HG02970 (cell line): ENCODE data around the gene SFT2D2.
"Not testable (repeated sequence)": the region's sequence is repeated elsewhere in the genome, so short reads cannot be mapped to it uniquely, and the experiment has no call there.

Experiments
- ATAC-seq: cut with Tn5 transposase; IDR thresholded peaks from one replicate; pipeline ENCODE4 v1.9.1; 2021; ENCODE audit warnings: mild to moderate bottlenecking, moderate library complexity, moderate number of reproducible peaks; ENCODE audit not compliant: unreplicated experiment, low FRiP score

Gene SFT2D2

DNA sequence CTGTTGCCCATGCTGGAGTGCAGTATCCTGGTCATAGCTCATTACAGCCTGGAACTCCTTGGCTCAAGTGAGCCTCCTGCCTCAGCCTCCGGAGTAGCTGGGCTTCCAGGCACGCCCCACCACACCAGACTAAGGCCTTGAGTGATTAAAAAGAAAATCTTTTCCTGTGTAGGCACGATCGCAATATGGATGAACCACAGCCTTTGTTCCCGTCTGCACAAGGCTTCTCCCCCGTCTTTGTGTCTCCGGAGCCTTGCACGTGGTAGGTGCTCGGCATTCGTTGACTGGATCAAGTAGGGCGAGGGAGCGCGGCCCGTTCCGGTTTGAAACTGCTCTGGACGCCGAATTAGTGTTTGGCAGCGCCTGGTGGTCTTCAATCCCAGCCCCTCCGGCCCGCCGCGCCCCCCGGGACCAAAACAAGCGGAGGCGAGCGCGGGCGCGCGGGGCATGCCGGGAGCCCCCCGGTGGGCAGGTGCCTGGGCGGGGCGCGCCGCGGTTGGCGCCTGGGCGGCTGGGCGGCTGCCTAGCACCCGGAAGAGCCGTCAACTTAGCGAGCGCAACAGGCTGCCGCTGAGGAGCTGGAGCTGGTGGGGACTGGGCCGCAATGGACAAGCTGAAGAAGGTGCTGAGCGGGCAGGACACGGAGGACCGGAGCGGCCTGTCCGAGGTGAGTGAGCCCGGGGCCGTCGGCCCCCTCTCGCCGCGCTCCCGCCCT, at the start of gene SFT2D2:
Gene SFT2D2, plus strand, starts transcription at position 529 of the 715 bp plus-strand sequence. Its CDS starts 76 bp downstream, at position 605.
- ATAC-seq, result no peak

DNA sequence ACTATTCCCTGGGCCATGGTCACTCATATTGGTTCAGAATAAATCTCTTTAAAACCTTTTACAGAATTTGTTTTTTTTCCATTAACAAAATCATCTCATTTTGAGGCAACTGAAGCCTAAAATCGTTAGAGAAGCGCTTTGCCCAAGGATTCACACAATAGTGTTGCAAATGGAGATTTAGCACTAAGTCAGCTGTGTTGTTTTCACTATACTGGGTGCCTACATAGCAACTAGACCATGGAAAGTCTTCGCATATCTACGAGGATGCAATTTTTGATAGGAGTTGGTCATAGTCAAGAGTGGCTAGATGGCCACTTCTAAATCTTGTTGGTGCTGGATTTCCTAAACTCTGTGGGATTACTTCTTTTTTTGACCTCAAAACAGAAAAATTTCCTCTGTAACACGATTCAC, 47.6 kb upstream of the SFT2D2 start:
- ATAC-seq, result no peak

DNA sequence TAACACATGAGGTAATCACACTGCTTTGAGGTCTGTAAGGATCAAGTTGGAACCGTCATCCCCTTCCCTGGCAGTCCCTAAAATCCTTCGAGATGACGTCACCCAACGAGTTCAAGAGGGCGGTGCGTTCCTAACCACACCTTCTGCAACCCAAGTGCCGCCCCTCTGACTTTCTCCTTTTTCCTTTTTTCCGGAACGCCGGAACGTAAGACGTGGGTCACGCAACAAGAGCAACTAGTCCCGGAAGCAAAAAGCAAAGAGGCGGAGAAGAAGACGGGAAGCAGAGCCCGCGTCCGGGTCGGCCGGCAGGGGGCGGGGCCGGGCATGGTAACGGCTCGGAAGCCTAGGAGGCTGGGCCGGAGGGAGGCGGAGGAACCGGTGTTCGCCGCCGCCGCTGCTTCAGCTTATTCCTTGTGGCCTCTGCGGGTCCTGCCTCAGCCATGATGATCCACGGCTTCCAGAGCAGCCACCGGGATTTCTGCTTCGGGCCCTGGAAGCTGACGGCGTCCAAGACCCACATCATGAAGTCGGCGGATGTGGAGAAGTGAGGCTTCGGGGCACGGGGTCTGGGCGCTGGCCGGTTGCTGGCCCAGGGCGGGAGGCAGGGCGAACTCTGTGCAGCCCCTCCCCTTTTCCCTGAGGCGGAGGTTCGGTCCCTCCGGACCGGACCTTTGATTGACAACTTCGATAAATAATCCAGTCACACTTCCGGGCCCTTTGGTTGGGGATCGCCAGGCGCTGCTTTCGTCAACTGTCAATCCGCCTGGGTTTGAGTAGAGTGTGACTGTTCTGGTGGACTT, 47.0 kb upstream of the SFT2D2 start, which contains the start of gene TIPRL:
Gene TIPRL, plus strand, starts transcription at position 325 of the 800 bp plus-strand sequence. Its CDS starts 116 bp downstream, at position 441.
- peak; percentile 83 for ATAC-seq

DNA sequence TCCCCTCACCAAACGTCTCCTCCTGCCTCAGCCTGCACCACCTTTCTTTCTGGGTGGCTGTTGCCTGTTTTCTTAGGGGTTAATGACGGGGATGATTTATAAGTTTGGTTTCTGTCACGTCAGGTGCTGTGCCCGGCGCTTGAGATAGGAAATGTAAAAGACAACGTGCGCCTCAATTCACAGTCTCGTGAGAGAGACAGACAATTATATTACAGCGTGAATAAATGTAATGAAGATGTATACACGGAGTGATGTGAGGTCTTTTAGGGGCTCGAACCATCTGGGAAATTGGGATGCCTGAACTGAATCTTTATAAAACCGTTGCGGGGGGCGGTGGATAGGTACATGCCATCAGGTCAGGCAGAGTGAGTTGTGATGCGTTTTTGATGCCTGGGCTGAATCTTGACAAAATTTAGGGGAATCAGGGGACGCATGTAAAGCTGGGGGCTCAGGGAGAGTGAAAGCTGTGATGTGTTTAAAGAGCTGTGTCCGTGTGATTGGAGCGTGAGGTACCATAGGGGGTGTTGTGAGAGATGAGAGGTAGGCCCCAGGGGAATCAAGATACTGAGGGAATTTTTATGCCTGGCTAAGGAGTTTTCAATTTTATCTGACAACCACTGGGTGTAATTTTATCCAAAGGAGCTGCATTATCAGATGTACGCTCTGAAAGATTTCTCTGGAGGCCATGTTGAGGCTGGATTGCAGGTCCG, 46.2 kb upstream of the SFT2D2 start:
- ATAC-seq, result no peak

DNA sequence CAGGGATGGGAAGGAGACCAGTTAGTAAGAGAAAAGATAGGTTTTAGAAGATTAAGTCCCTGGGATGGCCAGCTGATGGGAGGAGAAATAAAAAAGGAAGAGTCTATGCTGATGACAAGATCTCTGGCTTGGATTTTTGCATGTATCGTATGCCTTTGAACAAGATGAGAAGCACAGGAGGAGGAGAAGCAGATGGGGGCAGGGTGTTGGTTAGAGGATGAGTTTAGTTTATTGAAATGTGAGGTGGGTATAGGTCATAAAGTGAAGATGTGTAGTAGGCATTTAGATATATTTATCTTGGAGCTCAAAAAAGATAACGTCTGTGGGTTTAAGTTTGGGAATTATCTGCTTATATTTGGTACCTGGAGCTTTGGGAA, 45.7 kb upstream of the SFT2D2 start:
- no peak for ATAC-seq

DNA sequence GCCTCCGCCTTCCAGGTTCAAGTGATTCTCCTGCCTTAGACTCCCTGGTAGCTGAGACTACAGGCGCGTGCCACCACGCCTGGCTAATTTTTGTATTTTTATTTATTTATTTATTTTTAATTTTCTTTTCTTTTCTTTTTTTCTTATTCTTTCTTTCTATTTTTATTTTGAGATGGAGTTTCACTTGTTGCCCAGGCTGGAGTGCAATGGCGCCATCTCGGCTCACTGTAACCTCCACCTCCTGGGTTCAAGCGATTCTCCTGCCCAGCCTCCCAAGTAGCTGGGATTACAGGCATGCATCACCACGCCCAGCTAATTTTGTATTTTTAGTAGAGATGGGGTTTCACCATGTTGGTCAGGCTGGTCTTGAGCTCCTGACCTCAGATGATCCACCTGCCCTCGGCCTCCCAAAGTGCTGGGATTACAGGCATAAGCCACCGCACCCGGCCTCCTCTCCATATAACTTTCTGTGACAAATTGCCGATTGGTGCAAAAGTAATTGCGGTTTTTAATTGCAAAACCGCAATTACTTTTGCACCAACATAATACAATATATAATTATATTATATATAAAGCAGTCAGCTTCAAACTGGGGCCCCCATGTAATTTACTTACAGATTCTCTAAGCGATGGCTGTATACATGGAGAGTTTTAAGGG, 44.6 kb upstream of the SFT2D2 start:
- not testable (repeated sequence) for ATAC-seq

DNA sequence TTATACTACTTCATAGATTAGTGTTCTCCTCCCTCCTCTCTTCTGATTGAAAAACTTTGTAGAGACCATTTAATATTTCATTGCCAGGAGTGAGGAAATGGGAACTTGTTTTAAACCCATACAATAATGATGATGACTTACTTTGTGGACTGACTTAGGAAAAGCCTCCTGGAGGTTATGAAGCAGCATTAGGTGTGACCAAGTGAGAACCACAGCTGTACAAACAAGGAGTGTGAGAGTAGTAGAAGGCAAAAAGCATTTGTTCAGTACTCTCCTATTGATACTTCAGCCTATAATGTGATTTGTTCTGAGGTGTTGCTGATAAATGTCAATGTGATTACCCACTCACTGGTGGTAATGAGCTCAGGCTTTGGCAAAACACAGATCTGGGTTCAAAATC, 38.6 kb upstream of the SFT2D2 start:
- ATAC-seq, result no peak

DNA sequence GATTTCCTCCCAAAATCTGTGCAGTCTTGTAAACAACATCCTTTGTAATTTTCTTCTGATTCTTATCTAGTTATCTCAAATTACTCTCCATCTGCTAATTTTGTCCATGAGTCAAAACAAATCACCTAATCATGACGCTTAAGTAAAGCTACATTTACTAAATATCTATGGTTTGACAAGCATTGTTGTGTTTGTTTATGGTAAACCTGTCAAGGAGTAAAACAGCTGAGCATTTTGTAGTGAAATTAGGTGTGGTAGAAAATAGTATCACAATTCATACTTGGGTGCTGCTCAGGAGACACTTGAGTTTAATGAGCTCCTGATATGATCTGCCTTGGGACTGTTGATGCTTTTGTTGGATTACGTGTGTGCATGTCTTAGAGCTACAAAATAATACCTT, 35.4 kb upstream of the SFT2D2 start:
- ATAC-seq, result no peak

DNA sequence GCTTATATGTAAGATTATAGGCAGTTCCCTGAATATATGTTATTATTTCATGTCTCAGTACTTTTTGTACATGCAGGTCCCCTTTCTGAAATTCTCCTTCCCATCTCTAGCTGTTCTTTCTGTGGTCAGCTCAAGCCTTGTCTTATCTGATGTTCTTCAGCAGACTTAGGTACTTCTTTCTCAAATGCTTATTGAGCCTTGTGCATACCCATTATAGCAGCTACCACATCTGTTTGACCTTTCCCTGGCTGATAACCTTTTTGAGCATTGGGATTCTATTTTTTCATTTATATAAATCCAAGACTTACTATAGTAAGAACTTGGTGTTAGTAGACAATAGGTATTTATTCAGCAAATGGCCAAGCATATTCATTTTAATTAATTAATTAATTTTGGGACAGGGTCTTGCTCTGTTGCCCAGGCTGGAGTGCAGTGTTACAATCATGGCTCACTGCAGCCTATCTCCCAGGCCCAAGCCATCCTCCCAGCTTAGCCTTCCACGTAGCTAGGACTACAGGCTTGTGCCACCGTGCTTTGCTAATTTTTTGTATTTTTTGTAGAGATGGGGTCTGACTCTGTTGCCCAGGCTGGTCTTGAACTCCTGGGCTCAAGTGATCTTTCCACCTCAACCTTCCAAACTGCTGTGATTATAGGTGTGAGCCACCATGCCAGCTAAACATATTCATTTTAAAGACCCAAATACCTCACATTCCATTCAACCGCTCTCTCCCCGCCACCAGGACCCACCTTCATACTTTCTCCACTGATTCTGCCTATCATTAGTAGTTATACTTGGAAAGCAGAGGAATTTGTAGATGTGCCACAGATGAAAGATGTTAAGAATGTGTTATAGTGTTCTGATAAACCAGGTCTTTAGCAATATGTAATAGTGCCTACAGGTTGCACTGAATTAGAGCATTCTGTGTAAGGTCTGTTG, 30.3 kb upstream of the SFT2D2 start:
- no peak for ATAC-seq

DNA sequence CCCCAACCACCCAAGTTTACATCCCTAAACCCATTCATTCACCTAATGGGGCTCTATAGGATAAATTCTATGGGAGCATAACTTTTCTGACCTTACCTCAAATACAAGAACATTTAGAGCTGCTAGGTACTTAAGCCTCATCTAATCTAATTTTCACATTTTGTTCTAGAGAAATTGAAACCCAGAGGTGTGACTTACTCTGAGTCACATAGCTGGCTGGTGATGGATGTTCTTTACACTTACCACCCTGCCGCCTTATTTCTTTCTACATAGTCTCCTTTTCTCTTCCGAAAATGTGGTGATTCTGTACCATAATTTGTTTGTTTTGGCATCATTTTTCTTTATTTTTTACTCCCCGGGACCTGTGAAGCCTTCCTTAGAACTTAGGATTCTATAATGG, 26.7 kb upstream of the SFT2D2 start:
- ATAC-seq, result no peak

DNA sequence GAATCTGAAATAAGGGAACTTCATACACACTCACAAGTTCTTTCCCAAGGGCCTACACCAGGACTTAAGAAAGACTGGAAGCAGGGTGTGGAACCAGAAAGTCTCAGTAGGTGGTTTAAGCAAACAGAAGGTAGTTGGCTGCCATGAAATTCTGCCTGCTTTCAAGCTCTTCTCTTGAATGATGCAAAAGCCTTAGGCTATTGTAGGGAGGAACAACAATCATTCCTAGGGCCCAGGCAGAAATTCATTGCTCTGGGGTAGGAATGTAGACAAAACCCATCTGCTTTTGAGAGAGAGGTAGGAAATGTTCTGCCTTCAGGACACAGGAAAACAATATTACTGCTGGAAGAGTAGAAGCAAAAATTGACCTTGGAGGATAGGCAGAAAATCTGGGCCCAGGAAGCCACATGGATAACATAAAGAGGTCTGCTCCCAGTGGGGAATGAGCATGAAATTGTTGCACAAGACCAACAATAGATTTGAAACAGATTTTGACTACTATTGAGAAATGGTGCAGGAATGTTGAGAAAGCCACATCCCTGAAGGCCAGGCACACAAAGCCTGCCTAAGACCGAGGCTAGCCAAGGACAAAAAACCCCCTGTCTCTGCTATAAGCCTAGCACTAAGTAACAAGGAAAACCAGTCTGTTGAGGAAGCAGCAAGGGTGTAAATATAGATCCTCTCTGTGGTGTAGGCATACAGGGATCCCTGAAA, 22.7 kb upstream of the SFT2D2 start:
- ATAC-seq, result no peak

DNA sequence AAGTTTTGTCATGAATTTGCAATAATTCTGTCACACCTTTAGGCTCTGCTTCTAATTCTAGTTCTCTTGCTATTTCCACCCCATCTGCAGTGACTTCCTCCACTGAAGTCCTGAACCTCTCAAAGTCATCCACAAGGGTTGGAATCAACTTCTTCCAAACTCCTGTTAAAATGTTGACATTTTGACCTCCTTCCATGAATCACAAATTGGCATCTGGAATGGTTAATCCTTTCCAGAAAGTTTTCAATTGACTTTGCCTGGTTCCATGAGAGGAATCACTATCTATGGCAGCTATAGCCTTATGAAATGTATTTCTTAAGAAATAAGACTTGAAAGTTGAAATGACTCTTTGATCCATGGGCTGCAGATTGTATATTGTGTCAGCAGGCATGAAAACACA, 19.7 kb upstream of the SFT2D2 start:
- no peak for ATAC-seq

DNA sequence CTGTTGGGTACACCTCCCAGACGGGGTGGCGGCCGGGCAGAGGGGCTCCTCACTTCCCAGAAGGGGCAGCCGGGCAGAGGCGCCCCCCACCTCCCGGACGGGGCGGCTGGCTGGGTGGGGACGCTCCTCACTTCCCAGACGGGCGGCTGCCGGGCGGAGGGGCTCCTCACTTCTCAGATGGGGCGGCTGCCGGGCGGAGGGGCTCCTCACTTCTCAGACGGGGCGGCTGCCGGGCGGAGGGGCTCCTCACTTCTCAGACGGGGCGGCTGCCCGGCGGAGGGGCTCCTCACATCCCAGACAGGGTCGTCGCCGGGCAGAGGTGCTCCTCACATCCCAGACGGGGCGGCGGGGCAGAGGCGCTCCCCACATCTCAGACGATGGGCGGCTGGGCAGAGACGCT, 18.1 kb upstream of the SFT2D2 start:
- ATAC-seq, result not testable (repeated sequence)

DNA sequence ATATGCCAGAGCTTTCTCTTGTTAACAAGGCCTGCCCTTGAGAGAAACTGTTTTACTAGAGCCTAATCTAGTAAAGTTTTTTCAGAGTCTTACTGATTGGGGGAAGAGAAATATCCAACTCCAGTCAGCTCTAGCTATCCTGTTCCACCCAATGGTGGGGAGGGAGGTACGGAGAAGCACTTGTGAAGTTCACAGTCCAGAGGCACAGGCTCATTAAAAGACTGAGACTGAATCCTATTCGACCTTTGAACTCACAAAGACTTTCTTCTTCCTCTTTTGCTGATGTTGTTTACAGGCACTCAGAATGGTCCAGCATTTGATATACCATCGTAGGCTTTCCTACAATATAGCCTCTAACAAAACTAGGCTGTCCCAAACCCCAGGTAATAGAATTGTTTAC, 15.5 kb upstream of the SFT2D2 start:
- no peak for ATAC-seq

DNA sequence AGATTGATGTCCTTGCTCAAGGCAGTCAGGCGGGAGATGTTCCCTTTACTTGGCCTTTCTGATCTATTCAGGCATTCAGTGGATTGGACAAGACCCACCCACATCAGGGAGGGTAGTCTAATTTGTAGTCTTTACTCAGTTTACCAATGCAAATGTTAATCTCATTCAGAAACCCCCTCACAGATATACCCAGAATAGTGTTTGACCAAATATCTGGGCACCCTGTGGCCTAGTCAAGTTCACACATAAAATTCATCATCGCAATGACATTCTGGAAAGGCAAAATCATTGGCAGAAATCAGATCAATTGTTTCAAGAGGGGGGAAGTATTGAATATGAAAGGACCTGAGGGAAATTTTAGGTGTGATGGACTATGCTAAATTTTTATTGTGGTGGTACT, 12.5 kb upstream of the SFT2D2 start:
- no peak for ATAC-seq

DNA sequence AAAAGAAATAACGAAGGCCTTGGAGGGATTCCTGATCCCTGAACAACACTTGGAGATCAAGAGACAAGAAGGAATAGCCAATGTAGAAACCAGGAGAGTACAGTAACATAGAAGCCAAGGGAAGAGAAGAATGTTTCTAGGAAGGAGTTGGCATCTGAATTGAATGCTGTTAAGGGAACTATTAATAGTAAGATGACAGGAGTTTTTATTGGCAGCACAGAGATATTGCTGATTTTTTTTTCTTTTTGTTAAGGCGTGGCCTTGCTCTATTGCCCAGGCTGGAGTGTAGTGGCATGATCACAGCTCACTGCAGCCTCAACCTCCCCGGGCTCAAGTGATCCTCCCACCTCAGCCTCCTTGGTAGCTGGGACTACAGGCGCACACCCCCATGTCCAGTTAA, 9.6 kb upstream of the SFT2D2 start:
- no peak for ATAC-seq

DNA sequence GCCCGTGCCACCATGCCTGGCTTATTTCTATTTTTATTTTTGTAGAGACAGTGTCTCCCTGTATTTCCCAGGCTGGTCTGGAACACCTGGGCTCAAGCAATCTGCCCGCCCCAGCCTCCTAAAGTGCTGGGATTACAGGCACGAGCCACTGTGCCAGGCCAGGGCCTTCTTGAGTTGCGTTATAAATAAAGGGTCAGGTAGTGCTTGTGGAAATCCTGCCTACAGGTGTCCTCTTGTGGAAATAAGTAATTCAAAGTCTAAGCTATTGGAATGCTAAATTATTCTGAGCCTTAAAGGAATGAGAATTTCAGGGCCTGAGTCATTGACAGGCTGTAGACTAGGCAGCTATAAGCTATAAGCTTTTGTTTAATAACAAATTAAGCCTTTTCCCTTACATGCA, 8.1 kb upstream of the SFT2D2 start:
- ATAC-seq, result no peak

DNA sequence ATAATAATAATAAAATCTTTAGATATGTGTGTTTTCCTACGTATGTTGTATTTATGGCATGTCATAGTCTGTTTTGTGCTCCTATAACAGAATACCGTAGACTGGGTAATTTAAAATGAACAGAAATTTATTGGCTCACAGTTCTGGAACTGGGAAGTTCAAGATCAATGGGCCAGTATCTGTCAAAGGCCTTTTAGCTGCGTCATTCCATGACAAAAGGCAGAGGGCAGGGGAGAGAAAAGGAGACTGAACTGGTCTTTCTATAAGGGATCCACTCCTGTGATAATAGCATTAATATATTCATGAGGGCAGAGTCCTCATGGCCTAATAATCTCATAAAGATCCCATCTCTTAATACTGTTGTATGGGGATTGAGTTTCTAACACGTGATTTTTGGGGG, 7.1 kb upstream of the SFT2D2 start:
- ATAC-seq, result no peak

DNA sequence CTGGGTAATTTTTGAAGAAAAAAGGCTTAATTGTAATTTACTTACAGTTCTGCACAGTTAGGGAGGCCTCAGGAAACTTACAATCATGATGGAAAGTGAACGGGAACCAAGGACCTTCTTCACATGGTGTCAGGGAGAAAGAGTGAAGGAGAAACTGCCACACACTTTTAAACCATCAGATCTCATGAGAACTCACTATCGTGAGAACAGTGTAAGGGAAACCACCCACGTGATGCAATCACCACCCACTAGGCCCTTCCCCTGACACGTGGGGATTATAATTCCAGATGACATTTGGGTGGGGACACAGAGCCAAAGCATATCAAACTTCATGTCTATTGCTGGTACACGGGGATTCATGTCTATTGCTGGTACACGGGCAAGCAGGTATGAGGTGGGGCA, 5.3 kb upstream of the SFT2D2 start:
- no peak for ATAC-seq
